Gastrocnemius medialis (tissue), 4 donors: ENCODE measurements around the gene ME2. TPM values are rescaled to one million over a fixed set of nuclear protein-coding genes. Genes with fewer than 3 reads are reported as not detected.

Source experiments
- ATAC-seq, 2 donors: fragments of 150-250 bp; one replicate each; pipeline ENCODE4 v1.9.1; 2016
- DNase-seq, 2 donors: peaks; one replicate each; pipeline ENCODE4 v3.0.0-alpha.2; 2019
- H3K27ac ChIP-seq, 4 donors: fragments of 200-600 bp; sonication (generic); 1 replicate in 1 of 4; 2 replicates in 3 of 4; pipeline ENCODE4 v1.5.1; 2016 to 2018; ENCODE audit warnings: mild to moderate bottlenecking in 2 of 4, moderate library complexity in 1 of 4
- H3K27me3 ChIP-seq, 3 donors: fragments of 200-600 bp; sonication (generic) in 2 of 3; 1 replicate in 1 of 3; 2 replicates in 2 of 3; pipeline versions ENCODE4 v1.5.1 to v1.6.0; 2016 to 2019; ENCODE audit warnings: mild to moderate bottlenecking in 1 of 3, moderate library complexity in 1 of 3
- H3K36me3 ChIP-seq, 2 donors: fragments of 200-600 bp; sonication (generic) in 1 of 2; one replicate each; pipeline ENCODE4 v1.5.1; 2017 to 2018
- H3K4me1 ChIP-seq, 2 donors: fragments of 200-600 bp; sonication (generic) in 1 of 2; one replicate each; pipeline ENCODE4 v1.5.1; 2016 to 2017; ENCODE audit warnings: mild to moderate bottlenecking in 2 of 2
- H3K4me3 ChIP-seq, 4 donors: fragments of 200-600 bp; sonication (generic) in 3 of 4; 1 replicate in 1 of 4; 2 replicates in 3 of 4; pipeline ENCODE4 v1.5.1; 2016 to 2019; ENCODE audit warnings: mild to moderate bottlenecking in 2 of 4
- H3K9me3 ChIP-seq, 3 donors: fragments of 200-600 bp; sonication (generic) in 2 of 3; 1 replicate in 1 of 3; 2 replicates in 2 of 3; pipeline ENCODE4 v1.5.1; 2016 to 2019
- CTCF ChIP-seq, 5 experiments: fragments of 450-650 bp in 3 of 5; fragments of 200-600 bp in 2 of 5; sonication (generic) in 2 of 5; IDR thresholded peaks in 4 of 5; conservative IDR thresholded peaks in 1 of 5; 1 replicate in 4 of 5; 2 replicates in 1 of 5; pipeline ENCODE4 v1.5.1; 2016 to 2019; ENCODE audit warnings: antibody characterized with exemption in 5 of 5, mild to moderate bottlenecking in 3 of 5, moderate library complexity in 3 of 5
- POLR2A ChIP-seq, 2 donors: fragments of 450-650 bp; IDR thresholded peaks; one replicate each; pipeline ENCODE4 v1.6.1; 2017; ENCODE audit warnings: antibody characterized with exemption in 2 of 2, mild to moderate bottlenecking in 2 of 2, moderate library complexity in 2 of 2
- in situ Hi-C, 4 donors: fragments of 200-750 bp; cut with MboI; loops; one replicate each; pipeline versions ENCODE4 v1.15.0 to v1.8.0; 2017; ENCODE audit warnings: low sequenced_read_pairs in 4 of 4
- intact Hi-C: fragments of 100-400 bp; cut with DNase I; formaldehyde crosslinking; loops from one replicate; pipeline ENCODE4 v1.15.1; 2023; ENCODE audit warnings: low total_unique reads
- total RNA-seq, 4 donors: library from RNA; depleted of rRNA; stranded (reverse); fragments of >200 nt; gene quantifications; one replicate each; pipeline versions ENCODE4 v1.1.0 to v1.2.3, GENCODE V29; 2016

Gene ME2
- total RNA-seq, 4 donors from 2014 or later = 25.3 to 50.6 (median 46.5) TPM

GRCh38 chr18:50898919-50899318, 20.0 kb downstream of the ME2 start:
- Histone ChIP-seq H3K9me3 (no peaks in the 10 kb centered on the region), H3K4me1 (peaks cover 0 to 3% of the 10 kb centered on the region in 2 donors), H3K27me3 (no peaks in the 10 kb centered on the region), H3K27ac (no peak overlapping the region), H3K36me3 (peaks cover 0 to 26% of the 10 kb centered on the region in 2 donors), H3K4me3 (no peak overlapping the region)
- in situ Hi-C loops (loop anchor here in 1 of 4 donors (25.0 kb wide), 1 partner anchor 313 kb away; no protein-coding TSS in a partner anchor), intact Hi-C loops (no loop called here)
- ATAC-seq (no peak), DNase-seq (no peak)
- TF ChIP-seq CTCF (IDR thresholded peaks at IDR 0.05 in 4 of 5, conservative IDR thresholded peaks at IDR 0.05 in 1 of 5) (no peak), POLR2A (IDR thresholded peaks at IDR 0.05) (no peak)

DNA sequence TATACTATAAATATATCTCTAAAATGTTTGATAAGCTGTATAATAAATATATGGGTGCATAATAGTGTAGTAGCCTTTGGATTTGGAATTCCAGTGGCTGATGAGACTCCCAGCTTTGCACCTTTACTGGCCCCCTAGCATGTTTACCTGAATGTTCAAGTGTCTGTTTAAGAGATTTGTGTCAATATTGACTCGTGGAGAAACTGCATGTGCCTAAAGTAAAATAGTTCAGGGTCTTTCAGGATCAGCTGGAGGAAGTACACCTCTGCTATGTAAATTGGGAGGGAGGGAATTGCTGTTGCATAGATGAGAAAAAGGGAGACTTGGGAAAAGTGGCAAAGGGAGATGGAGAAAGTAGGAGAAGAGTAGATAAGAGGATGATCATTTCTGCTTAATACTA, 23.9 kb downstream of the ME2 start:
- Histone ChIP-seq H3K27me3 (no peaks in the 10 kb centered on the region), H3K36me3 (peaks cover 0 to 18% of the 10 kb centered on the region in 2 donors), H3K4me3 (no peak overlapping the region), H3K9me3 (no peaks in the 10 kb centered on the region), H3K4me1 (no peaks in the 10 kb centered on the region), H3K27ac (no peak overlapping the region)
- in situ Hi-C loops (no loop called here), intact Hi-C loops (no loop called here)
- no peak for DNase-seq
- no peak for TF ChIP-seq POLR2A (IDR thresholded peaks at IDR 0.05)
- no peak for TF ChIP-seq CTCF (IDR thresholded peaks at IDR 0.05 in 4 of 5, conservative IDR thresholded peaks at IDR 0.05 in 1 of 5)
- no peak for ATAC-seq

DNA sequence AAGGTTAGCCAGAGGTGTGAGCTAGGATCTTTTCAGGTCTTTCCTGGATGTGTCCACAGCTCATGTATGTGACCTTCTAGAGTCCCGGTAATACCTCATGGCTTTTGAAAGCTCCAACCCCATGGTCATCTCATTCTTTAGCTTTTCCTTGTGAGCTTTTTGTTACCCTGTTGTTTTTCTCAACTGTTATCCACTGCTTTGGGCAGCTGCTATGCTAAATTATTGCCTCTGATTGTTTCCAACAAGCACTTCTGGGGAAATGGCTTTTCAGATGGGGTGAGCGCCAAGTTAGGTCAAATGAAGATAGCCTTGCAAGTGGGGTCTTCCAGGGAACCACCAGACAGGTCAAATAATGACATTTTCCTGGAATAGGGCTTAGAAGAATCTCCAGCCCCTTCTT, 27.9 kb downstream of the ME2 start:
- ATAC-seq (no peak), DNase-seq (no peak)
- TF ChIP-seq POLR2A (IDR thresholded peaks at IDR 0.05) = no peak
- no peak for TF ChIP-seq CTCF (IDR thresholded peaks at IDR 0.05 in 4 of 5, conservative IDR thresholded peaks at IDR 0.05 in 1 of 5)
- Histone ChIP-seq H3K4me1 (no peaks in the 10 kb centered on the region), H3K27me3 (no peaks in the 10 kb centered on the region), H3K36me3 (peaks cover 0 to 21% of the 10 kb centered on the region in 2 donors), H3K27ac (no peak overlapping the region), H3K4me3 (no peak overlapping the region), H3K9me3 (no peaks in the 10 kb centered on the region)
- intact Hi-C loops (no loop called here), in situ Hi-C loops (no loop called here)

GRCh38 chr18:50909261-50909660, 30.3 kb downstream of the ME2 start:
- Histone ChIP-seq H3K4me3 (no peak overlapping the region), H3K27ac (no peak overlapping the region), H3K27me3 (no peaks in the 10 kb centered on the region), H3K4me1 (no peaks in the 10 kb centered on the region), H3K9me3 (no peaks in the 10 kb centered on the region), H3K36me3 (peaks cover 0 to 33% of the 10 kb centered on the region in 2 donors)
- DNase-seq (no peak), ATAC-seq (no peak)
- intact Hi-C loops = no loop called here
- TF ChIP-seq POLR2A (IDR thresholded peaks at IDR 0.05) (no peak), CTCF (IDR thresholded peaks at IDR 0.05 in 4 of 5, conservative IDR thresholded peaks at IDR 0.05 in 1 of 5) (no peak)
- in situ Hi-C loops = no loop called here

GRCh38 chr18:50911006-50911405, 32.1 kb downstream of the ME2 start:
- ATAC-seq = no peak
- no peak overlapping the region for H3K4me3 ChIP-seq
- H3K27me3 ChIP-seq = no peaks in the 10 kb centered on the region
- TF ChIP-seq POLR2A (IDR thresholded peaks at IDR 0.05) = no peak
- TF ChIP-seq CTCF (IDR thresholded peaks at IDR 0.05 in 4 of 5, conservative IDR thresholded peaks at IDR 0.05 in 1 of 5) = no peak
- intact Hi-C loops (no loop called here), in situ Hi-C loops (no loop called here)
- H3K27ac ChIP-seq = no peak overlapping the region
- no peaks in the 10 kb centered on the region for H3K9me3 ChIP-seq
- DNase-seq = no peak
- H3K4me1 ChIP-seq = no peaks in the 10 kb centered on the region
- H3K36me3 ChIP-seq = peaks cover 0 to 33% of the 10 kb centered on the region in 2 donors
